ENCODE results near the gene CPTP. TPM values are rescaled to one million over a fixed set of nuclear protein-coding genes. Genes with fewer than 3 reads are reported as not detected.

The CPTP gene
- total and polyA plus RNA-seq, 2 of the 13 experiments (the other 11 are each of a cell fraction or from before 2014, with no cell fraction given), result 5.5 to 9.3 TPM

GRCh38 chr1:1347663-1348419 is 23.2 kb downstream of the CPTP start (continued):
- TF ChIP-seq, protein P1, sequence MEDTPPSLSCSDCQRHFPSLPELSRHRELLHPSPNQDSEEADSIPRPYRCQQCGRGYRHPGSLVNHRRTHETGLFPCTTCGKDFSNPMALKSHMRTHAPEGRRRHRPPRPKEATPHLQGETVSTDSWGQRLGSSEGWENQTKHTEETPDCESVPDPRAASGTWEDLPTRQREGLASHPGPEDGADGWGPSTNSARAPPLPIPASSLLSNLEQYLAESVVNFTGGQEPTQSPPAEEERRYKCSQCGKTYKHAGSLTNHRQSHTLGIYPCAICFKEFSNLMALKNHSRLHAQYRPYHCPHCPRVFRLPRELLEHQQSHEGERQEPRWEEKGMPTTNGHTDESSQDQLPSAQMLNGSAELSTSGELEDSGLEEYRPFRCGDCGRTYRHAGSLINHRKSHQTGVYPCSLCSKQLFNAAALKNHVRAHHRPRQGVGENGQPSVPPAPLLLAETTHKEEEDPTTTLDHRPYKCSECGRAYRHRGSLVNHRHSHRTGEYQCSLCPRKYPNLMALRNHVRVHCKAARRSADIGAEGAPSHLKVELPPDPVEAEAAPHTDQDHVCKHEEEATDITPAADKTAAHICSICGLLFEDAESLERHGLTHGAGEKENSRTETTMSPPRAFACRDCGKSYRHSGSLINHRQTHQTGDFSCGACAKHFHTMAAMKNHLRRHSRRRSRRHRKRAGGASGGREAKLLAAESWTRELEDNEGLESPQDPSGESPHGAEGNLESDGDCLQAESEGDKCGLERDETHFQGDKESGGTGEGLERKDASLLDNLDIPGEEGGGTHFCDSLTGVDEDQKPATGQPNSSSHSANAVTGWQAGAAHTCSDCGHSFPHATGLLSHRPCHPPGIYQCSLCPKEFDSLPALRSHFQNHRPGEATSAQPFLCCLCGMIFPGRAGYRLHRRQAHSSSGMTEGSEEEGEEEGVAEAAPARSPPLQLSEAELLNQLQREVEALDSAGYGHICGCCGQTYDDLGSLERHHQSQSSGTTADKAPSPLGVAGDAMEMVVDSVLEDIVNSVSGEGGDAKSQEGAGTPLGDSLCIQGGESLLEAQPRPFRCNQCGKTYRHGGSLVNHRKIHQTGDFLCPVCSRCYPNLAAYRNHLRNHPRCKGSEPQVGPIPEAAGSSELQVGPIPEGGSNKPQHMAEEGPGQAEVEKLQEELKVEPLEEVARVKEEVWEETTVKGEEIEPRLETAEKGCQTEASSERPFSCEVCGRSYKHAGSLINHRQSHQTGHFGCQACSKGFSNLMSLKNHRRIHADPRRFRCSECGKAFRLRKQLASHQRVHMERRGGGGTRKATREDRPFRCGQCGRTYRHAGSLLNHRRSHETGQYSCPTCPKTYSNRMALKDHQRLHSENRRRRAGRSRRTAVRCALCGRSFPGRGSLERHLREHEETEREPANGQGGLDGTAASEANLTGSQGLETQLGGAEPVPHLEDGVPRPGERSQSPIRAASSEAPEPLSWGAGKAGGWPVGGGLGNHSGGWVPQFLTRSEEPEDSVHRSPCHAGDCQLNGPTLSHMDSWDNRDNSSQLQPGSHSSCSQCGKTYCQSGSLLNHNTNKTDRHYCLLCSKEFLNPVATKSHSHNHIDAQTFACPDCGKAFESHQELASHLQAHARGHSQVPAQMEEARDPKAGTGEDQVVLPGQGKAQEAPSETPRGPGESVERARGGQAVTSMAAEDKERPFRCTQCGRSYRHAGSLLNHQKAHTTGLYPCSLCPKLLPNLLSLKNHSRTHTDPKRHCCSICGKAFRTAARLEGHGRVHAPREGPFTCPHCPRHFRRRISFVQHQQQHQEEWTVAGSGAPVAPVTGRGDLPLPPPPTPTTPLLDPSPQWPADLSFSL (CRISPR knock-in tag; IDR thresholded peaks at IDR 0.05), result 0 out of 2 replicates have a peak, but pooled peaks have one; percentile 28
- TF ChIP-seq KMT2B (CRISPR knock-in tag; IDR thresholded peaks at IDR 0.05) (peak; percentile 38; the same call in 1 of the 2 replicates), ELF1 (CRISPR knock-in tag; IDR thresholded peaks at IDR 0.05) (no peak), HMG20B (CRISPR knock-in tag; conservative IDR thresholded peaks at IDR 0.05) (no peak), ZSCAN12 (CRISPR knock-in tag; IDR thresholded peaks at IDR 0.05) (no peak), NFYB (CRISPR knock-in tag; IDR thresholded peaks at IDR 0.05) (no peak), ZNF75D (CRISPR knock-in tag; IDR thresholded peaks at IDR 0.05; ENCODE audit: borderline replicate concordance) (no peak), NONO (IDR thresholded peaks at IDR 0.05) (no peak), NONO (CRISPR knock-in tag; conservative IDR thresholded peaks at IDR 0.05) (peak; percentile 49; the same call in 1 of the 2 replicates), FOXP1 (IDR thresholded peaks at IDR 0.05) (no peak), FOXP1 (CRISPR knock-in tag; IDR thresholded peaks at IDR 0.05) (no peak), SMC3 (IDR thresholded peaks at IDR 0.05; ENCODE audit: low read length) (no peak)
- TF ChIP-seq, protein P2, sequence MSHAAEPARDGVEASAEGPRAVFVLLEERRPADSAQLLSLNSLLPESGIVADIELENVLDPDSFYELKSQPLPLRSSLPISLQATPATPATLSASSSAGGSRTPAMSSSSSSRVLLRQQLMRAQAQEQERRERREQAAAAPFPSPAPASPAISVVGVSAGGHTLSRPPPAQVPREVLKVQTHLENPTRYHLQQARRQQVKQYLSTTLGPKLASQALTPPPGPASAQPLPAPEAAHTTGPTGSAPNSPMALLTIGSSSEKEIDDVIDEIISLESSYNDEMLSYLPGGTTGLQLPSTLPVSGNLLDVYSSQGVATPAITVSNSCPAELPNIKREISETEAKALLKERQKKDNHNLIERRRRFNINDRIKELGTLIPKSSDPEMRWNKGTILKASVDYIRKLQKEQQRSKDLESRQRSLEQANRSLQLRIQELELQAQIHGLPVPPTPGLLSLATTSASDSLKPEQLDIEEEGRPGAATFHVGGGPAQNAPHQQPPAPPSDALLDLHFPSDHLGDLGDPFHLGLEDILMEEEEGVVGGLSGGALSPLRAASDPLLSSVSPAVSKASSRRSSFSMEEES (CRISPR knock-in tag; IDR thresholded peaks at IDR 0.05), result no peak
- TF ChIP-seq, protein P3, sequence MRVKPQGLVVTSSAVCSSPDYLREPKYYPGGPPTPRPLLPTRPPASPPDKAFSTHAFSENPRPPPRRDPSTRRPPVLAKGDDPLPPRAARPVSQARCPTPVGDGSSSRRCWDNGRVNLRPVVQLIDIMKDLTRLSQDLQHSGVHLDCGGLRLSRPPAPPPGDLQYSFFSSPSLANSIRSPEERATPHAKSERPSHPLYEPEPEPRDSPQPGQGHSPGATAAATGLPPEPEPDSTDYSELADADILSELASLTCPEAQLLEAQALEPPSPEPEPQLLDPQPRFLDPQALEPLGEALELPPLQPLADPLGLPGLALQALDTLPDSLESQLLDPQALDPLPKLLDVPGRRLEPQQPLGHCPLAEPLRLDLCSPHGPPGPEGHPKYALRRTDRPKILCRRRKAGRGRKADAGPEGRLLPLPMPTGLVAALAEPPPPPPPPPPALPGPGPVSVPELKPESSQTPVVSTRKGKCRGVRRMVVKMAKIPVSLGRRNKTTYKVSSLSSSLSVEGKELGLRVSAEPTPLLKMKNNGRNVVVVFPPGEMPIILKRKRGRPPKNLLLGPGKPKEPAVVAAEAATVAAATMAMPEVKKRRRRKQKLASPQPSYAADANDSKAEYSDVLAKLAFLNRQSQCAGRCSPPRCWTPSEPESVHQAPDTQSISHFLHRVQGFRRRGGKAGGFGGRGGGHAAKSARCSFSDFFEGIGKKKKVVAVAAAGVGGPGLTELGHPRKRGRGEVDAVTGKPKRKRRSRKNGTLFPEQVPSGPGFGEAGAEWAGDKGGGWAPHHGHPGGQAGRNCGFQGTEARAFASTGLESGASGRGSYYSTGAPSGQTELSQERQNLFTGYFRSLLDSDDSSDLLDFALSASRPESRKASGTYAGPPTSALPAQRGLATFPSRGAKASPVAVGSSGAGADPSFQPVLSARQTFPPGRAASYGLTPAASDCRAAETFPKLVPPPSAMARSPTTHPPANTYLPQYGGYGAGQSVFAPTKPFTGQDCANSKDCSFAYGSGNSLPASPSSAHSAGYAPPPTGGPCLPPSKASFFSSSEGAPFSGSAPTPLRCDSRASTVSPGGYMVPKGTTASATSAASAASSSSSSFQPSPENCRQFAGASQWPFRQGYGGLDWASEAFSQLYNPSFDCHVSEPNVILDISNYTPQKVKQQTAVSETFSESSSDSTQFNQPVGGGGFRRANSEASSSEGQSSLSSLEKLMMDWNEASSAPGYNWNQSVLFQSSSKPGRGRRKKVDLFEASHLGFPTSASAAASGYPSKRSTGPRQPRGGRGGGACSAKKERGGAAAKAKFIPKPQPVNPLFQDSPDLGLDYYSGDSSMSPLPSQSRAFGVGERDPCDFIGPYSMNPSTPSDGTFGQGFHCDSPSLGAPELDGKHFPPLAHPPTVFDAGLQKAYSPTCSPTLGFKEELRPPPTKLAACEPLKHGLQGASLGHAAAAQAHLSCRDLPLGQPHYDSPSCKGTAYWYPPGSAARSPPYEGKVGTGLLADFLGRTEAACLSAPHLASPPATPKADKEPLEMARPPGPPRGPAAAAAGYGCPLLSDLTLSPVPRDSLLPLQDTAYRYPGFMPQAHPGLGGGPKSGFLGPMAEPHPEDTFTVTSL (CRISPR knock-in tag; IDR thresholded peaks at IDR 0.05; ENCODE audit: borderline replicate concordance), result 0 out of 2 replicates have a peak, but pooled peaks have one; percentile 45
- TF ChIP-seq, protein P4, sequence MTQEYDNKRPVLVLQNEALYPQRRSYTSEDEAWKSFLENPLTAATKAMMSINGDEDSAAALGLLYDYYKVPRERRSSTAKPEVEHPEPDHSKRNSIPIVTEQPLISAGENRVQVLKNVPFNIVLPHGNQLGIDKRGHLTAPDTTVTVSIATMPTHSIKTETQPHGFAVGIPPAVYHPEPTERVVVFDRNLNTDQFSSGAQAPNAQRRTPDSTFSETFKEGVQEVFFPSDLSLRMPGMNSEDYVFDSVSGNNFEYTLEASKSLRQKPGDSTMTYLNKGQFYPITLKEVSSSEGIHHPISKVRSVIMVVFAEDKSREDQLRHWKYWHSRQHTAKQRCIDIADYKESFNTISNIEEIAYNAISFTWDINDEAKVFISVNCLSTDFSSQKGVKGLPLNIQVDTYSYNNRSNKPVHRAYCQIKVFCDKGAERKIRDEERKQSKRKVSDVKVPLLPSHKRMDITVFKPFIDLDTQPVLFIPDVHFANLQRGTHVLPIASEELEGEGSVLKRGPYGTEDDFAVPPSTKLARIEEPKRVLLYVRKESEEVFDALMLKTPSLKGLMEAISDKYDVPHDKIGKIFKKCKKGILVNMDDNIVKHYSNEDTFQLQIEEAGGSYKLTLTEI (CRISPR knock-in tag; conservative IDR thresholded peaks at IDR 0.05), result no peak
